Subcutaneous adipose tissue (tissue), 4 donors: ENCODE measurements around the gene TTC21A. TPM values are rescaled to one million over a fixed set of nuclear protein-coding genes. Genes with fewer than 3 reads are reported as not detected.

Experiments
- CTCF ChIP-seq: fragments of 450-650 bp; IDR thresholded peaks from one replicate; pipeline ENCODE4 v1.5.1; 2016; ENCODE audit warnings: low read depth, mild to moderate bottlenecking, control low read depth, antibody characterized with exemption, moderate library complexity
- total RNA-seq, 4 donors: library from RNA; depleted of rRNA; stranded (reverse); fragments of >200 nt; gene quantifications; one replicate each; pipeline ENCODE4 v1.1.0, GENCODE V29; 2016

The TTC21A gene
- total RNA-seq, 4 donors from 2014 or later, result 3.3 to 11.1 (median 7.4) TPM

GRCh38 chr3:39127908-39128304, 20.4 kb downstream of the TTC21A start:
- no peak for TF ChIP-seq CTCF

GRCh38 chr3:39128951-39129350, 21.5 kb downstream of the TTC21A start:
- TF ChIP-seq CTCF, result no peak

- no peak for TF ChIP-seq CTCF
These were observed 22.5 kb downstream of the TTC21A start for GRCh38 chr3:39130026-39130425.

- no peak for TF ChIP-seq CTCF
These were observed 23.3 kb downstream of the TTC21A start for GRCh38 chr3:39130693-39131265.

- no peak for TF ChIP-seq CTCF
These were observed 24.9 kb downstream of the TTC21A start for GRCh38 chr3:39132096-39133092.

GRCh38 chr3:39133093-39133490, 25.6 kb downstream of the TTC21A start:
- TF ChIP-seq CTCF, result no peak

- no peak for TF ChIP-seq CTCF
These were observed 26.3 kb downstream of the TTC21A start for GRCh38 chr3:39133822-39134221.
